Endothelial cell of umbilical vein (primary cell): ENCODE results near the gene GNAZ.

Source experiments
- EZH2 ChIP-seq: IDR thresholded peaks from 2 replicates; pipeline ENCODE4 v1.6.1; 2012; ENCODE audit warnings: borderline replicate concordance, low read depth, mild to moderate bottlenecking, moderate library complexity, low read length, inconsistent platforms; ENCODE audit not compliant: severe bottlenecking
- POLR2A ChIP-seq: IDR thresholded peaks from 2 replicates; pipeline ENCODE4 v1.6.1; 2012; ENCODE audit warnings: low read depth, mild to moderate bottlenecking, control low read depth, low read length
- TF ChIP-seq, protein P1 (sequence below), 2 donors: IDR thresholded peaks; 1 replicate in 1 of 2; 2 replicates in 1 of 2; pipeline ENCODE4 v1.5.1; 2011; ENCODE audit warnings: low read length in 2 of 2, mild to moderate bottlenecking in 2 of 2, moderate library complexity in 2 of 2, control low read depth in 1 of 2, inconsistent platforms in 1 of 2, low read depth in 1 of 2; ENCODE audit not compliant: insufficient read depth in 1 of 2; ENCODE audit errors: extremely low read depth in 1 of 2
- TF ChIP-seq, protein P2 (sequence below): IDR thresholded peaks from 2 replicates; pipeline ENCODE4 v1.6.1; 2011; ENCODE audit not compliant: insufficient read depth, insufficient read length

DNA sequence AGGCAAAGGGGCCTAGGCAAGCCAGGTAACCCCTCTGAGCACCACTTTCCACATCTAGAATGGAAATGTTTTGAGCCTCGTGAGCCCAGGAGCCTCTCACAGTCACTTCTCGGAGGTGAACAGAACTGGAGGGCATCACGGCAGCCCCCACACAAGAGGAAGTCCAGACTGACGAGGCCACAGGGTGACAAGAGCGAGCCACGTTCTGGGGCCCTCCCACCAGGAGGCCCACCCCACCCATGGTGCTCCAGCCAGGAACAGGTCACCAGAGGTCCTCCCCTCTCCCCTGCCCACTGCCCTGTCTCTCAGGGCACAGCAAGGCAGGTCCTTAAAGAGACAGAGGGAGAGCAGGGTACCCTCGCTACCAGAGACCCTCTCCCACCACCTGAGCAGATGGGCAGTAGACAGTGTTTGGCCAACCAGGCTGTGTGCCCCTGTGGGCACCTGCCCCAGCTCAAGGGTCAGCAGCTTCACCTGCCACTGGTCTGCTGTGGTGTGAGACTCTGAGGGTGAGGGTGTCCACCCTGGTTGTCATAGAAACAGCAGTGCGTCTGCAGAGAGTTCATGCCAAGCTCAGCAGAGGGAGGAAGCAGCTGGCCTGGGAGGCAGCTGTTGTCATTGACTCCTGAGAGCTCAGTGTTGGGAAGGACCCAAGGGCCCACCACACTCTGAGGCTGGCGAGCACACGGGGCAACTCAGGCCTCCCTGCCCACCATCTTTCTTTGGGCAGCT lies 40.0 kb downstream of the GNAZ start:
- TF ChIP-seq EZH2 (no peak), POLR2A (no peak)
- TF ChIP-seq, protein P1, sequence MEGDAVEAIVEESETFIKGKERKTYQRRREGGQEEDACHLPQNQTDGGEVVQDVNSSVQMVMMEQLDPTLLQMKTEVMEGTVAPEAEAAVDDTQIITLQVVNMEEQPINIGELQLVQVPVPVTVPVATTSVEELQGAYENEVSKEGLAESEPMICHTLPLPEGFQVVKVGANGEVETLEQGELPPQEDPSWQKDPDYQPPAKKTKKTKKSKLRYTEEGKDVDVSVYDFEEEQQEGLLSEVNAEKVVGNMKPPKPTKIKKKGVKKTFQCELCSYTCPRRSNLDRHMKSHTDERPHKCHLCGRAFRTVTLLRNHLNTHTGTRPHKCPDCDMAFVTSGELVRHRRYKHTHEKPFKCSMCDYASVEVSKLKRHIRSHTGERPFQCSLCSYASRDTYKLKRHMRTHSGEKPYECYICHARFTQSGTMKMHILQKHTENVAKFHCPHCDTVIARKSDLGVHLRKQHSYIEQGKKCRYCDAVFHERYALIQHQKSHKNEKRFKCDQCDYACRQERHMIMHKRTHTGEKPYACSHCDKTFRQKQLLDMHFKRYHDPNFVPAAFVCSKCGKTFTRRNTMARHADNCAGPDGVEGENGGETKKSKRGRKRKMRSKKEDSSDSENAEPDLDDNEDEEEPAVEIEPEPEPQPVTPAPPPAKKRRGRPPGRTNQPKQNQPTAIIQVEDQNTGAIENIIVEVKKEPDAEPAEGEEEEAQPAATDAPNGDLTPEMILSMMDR (IDR thresholded peaks at IDR 0.05; ENCODE audit: extremely low read depth in 1 of 2, insufficient read depth in 1 of 2, low read depth in 1 of 2, low read length in 2 of 2), result no peak
- TF ChIP-seq, protein P2, sequence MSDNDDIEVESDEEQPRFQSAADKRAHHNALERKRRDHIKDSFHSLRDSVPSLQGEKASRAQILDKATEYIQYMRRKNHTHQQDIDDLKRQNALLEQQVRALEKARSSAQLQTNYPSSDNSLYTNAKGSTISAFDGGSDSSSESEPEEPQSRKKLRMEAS, result no peak
